PFSK-1 (cell line): ENCODE measurements around the gene ZSCAN1. TPM values are rescaled to one million over a fixed set of nuclear protein-coding genes. Genes with fewer than 3 reads are reported as not detected.

ENCODE experiments used
- FOXP2 ChIP-seq: optimal IDR thresholded peaks from 2 replicates; pipeline ENCODE3; 2011; ENCODE audit warnings: borderline replicate concordance, control low read depth, inconsistent platforms; ENCODE audit not compliant: insufficient read depth; ENCODE audit errors: extremely low read length, extremely low read depth
- POLR2AphosphoS5 ChIP-seq: IDR thresholded peaks from 2 replicates; pipeline ENCODE4 v1.6.1; 2012; ENCODE audit warnings: low read depth, mild to moderate bottlenecking, control low read depth, low read length, moderate library complexity
- SIN3A ChIP-seq: IDR thresholded peaks from 2 replicates; pipeline ENCODE4 v1.6.1; 2012; ENCODE audit warnings: mild to moderate bottlenecking, low read length, moderate library complexity, borderline replicate concordance; ENCODE audit not compliant: insufficient read depth
- TAF1 ChIP-seq: IDR thresholded peaks from 2 replicates; pipeline ENCODE4 v1.6.1; 2012; ENCODE audit warnings: low read length, control low read depth, borderline replicate concordance; ENCODE audit not compliant: insufficient read depth
- polyA plus RNA-seq: library from polyadenylated mRNA; unstranded; fragments of >200 nt; gene quantifications from one replicate; pipeline ENCODE4 v1.2.1, GENCODE V29; 2012; ENCODE audit warnings: low read depth, missing spikeins; ENCODE audit not compliant: insufficient read length
- TF ChIP-seq, protein P1 (sequence below), 2 experiments: IDR thresholded peaks; 2 replicates each; pipeline versions ENCODE4 v1.6.1 to v1.8.0; 2011 to 2012; ENCODE audit warnings: low read depth in 2 of 2, low read length in 2 of 2, control low read depth in 1 of 2, inconsistent platforms in 1 of 2, mild to moderate bottlenecking in 1 of 2, moderate library complexity in 1 of 2; ENCODE audit not compliant: insufficient read depth in 1 of 2

Gene ZSCAN1, protein sequence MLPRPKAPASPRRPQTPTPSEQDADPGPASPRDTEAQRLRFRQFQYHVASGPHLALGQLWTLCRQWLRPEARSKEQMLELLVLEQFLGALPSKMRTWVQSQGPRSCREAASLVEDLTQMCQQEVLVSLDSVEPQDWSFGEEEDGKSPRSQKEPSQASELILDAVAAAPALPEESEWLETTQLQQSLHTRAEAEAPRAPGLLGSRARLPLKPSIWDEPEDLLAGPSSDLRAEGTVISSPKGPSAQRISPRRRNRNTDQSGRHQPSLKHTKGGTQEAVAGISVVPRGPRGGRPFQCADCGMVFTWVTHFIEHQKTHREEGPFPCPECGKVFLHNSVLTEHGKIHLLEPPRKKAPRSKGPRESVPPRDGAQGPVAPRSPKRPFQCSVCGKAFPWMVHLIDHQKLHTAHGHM
- not detected for polyA plus RNA-seq

DNA sequence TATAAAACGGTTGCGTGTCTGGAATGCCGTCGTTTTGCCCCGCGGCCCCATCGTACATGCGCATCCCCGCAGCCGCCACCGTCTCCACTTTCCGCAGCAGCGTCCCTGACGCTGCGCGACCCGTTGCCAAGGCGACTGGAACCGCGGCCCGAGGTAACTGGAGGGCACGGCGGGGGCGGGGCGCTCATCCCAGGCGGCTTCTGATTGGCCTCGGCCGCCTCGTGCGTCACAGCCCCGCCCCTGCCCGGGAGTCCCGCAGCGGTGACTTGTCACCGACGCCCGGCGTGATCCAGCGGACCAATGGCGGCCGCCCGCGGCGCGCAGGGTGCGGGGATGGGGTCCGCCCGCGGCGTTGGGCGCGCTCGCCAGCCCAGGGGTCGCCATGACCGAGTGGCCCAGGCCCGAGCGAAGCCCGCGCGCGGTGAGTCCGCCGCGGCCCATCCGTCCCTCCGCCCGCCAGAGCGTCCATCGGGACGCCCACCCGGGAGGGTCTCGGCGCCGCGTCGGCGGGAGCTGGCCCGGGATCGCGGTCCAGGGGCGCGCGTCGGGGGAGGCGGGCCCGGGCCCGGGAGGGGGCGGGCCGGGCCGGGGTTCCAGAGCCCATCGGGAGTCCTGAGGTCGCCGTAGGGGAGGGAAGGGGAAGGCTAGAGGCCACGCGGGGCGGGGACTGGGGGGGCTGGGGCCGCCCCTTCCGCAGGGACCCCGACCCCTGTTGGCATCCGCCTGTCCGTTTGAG, at the start of gene ZSCAN1:
Gene ZSCAN1, plus strand, starts transcription at position 285 of the 736 bp plus-strand sequence. CDS start 3,812 bp downstream, outside the sequence.
- TF ChIP-seq SIN3A (no peak), POLR2AphosphoS5 (no peak), FOXP2 (no peak), TAF1 (no peak)
- TF ChIP-seq, protein P1, sequence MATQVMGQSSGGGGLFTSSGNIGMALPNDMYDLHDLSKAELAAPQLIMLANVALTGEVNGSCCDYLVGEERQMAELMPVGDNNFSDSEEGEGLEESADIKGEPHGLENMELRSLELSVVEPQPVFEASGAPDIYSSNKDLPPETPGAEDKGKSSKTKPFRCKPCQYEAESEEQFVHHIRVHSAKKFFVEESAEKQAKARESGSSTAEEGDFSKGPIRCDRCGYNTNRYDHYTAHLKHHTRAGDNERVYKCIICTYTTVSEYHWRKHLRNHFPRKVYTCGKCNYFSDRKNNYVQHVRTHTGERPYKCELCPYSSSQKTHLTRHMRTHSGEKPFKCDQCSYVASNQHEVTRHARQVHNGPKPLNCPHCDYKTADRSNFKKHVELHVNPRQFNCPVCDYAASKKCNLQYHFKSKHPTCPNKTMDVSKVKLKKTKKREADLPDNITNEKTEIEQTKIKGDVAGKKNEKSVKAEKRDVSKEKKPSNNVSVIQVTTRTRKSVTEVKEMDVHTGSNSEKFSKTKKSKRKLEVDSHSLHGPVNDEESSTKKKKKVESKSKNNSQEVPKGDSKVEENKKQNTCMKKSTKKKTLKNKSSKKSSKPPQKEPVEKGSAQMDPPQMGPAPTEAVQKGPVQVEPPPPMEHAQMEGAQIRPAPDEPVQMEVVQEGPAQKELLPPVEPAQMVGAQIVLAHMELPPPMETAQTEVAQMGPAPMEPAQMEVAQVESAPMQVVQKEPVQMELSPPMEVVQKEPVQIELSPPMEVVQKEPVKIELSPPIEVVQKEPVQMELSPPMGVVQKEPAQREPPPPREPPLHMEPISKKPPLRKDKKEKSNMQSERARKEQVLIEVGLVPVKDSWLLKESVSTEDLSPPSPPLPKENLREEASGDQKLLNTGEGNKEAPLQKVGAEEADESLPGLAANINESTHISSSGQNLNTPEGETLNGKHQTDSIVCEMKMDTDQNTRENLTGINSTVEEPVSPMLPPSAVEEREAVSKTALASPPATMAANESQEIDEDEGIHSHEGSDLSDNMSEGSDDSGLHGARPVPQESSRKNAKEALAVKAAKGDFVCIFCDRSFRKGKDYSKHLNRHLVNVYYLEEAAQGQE (IDR thresholded peaks at IDR 0.05; ENCODE audit: insufficient read depth in 1 of 2, low read depth in 2 of 2, low read length in 2 of 2), result no peak

DNA sequence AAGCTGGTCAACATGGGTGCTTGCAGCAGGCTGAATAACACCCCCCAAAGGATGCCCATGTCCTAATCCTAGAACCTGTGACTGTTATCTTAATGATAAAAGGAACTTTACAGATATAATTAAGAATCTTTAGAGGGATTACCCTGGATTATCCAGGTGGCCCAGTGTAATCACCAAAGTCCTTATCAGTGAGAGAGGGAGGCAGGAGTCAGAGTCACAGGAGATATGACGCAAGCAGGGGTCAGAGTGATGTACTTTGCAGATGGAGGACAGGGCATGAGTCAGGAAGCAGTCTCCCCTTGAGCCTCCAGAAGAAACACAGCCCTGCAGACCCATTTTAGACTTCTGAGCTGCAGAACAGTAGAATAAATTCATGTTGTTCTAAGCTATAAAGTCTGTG, 41.0 kb upstream of the ZSCAN1 start:
- TF ChIP-seq POLR2AphosphoS5 (no peak), FOXP2 (no peak), TAF1 (no peak), SIN3A (no peak)
- TF ChIP-seq, protein P1 (IDR thresholded peaks at IDR 0.05; ENCODE audit: insufficient read depth in 1 of 2, low read depth in 2 of 2, low read length in 2 of 2), result no peak

DNA sequence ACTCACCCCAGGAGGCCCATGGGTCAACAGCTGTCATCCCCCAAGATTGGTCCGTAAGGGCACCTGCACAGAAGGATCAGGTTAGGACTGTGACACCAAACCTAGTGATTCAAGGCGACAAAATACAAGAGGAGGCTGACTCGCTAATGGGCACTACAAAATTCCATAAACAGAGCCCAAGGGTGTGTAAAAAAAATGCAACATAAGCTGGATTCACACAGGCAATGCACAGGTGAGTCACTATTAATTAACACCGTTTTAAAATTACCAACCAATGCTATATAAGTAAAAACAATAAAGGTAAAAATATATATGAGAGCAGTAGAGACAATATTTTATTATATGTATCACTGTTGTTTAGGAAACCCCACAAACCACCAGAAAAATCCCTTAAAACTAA, 33.1 kb upstream of the ZSCAN1 start:
- TF ChIP-seq, protein P1 (IDR thresholded peaks at IDR 0.05; ENCODE audit: insufficient read depth in 1 of 2, low read depth in 2 of 2, low read length in 2 of 2), result no peak
- TF ChIP-seq POLR2AphosphoS5 (no peak), TAF1 (no peak), FOXP2 (no peak), SIN3A (no peak)

DNA sequence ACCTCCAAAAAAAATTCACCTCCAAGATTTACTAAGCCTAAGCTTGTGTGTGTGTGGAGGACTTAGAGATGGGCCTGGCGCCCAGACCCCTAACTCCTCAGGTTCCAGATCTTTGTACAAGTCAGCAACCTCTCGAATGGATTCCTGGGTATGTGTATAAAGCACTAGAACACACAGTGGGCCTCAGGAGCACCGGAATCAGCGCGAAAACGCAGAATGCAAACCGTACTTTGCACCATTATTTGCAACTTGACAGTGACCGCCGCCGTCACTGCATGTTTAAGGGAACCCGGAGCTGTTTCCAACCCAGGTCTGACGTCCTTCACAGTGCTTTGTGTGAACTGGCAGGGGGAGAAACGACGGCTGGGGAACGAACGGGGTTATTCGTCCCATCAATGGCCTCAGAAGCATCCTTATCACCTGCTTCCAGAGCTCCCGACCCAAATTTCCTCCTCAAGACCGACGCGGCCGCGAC, 31.9 kb upstream of the ZSCAN1 start:
- TF ChIP-seq TAF1, result no peak
- no peak for TF ChIP-seq SIN3A
- no peak for TF ChIP-seq POLR2AphosphoS5
- TF ChIP-seq FOXP2, result no peak

DNA sequence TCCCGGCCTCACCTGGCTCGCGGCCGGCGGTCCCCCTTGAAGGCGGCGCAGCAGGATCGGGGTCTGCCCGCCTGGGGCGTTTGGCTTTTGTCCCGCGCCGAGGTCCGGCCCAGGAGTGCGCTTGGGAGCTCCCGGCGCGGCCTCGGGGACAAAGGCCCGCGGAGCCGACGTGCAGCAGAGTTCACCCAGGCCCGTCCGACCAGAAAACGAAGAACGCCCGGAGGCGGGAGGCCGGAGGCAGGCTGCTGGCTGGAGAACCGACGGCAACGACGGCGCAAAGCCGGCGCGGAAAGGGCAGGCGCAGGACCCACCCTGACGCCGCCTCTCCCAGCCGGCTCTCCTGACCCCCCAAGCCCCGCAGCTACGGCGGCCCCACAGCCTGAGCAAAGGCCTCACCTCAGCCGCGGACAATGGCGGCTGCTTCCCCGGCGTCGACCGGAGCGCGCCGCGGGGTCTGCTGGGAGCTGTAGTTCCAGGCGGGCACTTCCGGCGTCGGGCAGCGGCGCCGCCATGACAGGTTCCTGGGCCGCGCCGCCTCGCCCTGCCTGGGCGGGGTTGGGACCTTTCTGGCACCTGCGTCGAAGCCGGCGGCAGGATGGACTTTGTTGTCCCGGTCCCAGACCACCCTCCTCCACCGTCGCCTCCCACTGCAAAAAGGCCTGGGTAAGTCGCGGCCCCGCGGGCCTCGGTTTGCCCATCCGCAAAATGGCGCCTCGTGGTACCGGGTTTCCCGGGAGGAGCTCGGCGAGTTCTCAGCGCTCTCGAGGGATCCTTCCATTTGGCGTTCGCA, 31.2 kb upstream of the ZSCAN1 start, which contains the start of gene ZNF606:
Gene ZNF606, minus strand, starts transcription at position 437 of the 790 bp plus-strand sequence. CDS start 1,501 bp downstream, outside the sequence.
- TF ChIP-seq, protein P1 (IDR thresholded peaks at IDR 0.05; ENCODE audit: insufficient read depth in 1 of 2, low read depth in 2 of 2, low read length in 2 of 2), result 0 out of 4 replicates have a peak, but pooled peaks of 1 of the 2 experiments have one; percentile 11
- TF ChIP-seq FOXP2 (peak; percentile 46), TAF1 (no peak), POLR2AphosphoS5 (peak; percentile 84)
